GM19099 (cell line): ENCODE measurements around the gene SLX4.

Experiments used
- POLR2A ChIP-seq: IDR thresholded peaks from 3 replicates; pipeline ENCODE4 v1.6.1; 2011; ENCODE audit warnings: low read depth; ENCODE audit not compliant: insufficient read length; ENCODE audit errors: extremely low read depth

SLX4 gene

DNA sequence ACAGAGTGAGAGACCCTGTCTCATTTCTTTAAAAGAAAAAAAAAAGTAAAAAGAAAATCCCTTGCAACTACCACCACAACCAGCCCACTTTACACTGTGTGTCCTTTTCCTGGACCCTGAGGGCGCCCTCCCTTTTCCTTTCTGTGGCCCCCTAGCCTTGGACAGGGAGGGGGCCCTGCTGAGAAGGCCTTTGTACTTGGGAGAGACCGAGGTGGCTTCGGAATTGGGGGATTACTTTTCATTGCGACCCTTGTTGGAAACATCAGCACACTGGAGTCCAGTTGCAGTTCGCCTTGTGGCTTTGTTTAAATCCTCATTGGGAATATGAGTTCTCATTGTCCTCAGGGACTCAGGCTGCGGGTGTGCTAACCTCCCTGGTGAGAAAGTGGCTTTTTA lies 33.7 kb upstream of the SLX4 start:
- no peak for TF ChIP-seq POLR2A

DNA sequence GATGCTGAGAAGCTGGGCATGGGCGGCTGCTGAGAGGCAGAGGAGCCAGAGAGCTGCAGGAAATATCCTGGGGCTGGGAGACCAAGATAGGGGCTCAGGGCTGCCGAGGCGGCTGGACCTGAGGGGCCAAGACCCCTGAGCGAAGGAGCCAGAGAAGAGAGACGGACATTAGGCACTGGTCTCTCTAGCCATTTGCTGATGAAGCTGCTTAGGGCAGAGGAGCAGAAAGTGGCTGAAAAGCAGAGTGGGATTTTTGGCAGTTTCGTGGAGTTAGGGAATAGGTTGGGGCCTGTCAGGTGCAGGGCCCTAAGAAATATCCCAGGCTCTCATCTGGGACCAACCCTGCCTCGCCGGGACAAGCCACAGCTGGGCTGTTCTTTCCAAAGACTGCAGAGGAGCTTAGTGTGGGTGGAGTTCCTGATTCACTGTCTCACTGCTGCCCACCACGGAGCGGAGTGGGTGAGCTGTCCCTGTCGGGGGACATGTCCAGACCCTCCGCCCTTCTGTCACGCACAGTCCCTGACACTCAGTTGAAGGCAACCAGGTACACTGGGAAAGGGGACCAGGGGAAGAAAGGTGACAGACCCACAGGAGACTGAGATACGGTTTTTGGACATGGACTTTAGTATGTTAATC lies 31.8 kb upstream of the SLX4 start:
- no peak for TF ChIP-seq POLR2A

DNA sequence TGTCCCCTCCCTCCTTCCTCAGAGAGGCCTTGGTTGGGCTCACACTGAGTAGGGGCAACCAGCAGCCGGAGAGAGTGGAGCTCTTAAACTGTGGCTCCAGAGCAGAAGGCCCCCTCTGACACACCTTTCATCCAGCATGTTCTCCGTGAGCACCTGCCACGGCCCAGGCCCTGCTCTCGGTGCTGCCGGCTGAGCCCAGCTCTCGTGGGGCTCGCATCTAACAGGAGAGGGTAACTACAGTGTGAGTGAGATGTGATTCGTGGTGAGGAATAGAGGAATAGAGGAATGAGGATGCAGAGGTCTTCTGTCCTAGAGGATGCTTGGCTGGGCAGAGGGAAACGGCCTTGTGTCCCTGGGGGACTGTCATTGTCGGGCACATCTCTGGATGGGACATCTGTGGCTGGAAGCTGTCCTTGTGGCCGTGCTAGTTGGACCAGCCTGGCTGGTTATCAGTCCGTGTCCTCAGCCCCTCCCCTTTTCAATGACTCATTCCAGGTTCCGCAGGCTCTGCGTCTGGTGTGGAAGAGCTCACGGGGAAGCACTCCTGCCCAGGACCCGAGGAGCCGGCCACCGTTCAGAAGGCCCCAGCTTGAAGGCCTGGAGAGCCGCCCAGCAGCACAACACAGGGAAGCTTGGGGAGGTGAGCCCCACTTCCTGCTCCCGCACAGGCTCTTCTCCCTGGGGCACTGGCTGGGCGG lies 31.1 kb upstream of the SLX4 start:
- TF ChIP-seq POLR2A = no peak

DNA sequence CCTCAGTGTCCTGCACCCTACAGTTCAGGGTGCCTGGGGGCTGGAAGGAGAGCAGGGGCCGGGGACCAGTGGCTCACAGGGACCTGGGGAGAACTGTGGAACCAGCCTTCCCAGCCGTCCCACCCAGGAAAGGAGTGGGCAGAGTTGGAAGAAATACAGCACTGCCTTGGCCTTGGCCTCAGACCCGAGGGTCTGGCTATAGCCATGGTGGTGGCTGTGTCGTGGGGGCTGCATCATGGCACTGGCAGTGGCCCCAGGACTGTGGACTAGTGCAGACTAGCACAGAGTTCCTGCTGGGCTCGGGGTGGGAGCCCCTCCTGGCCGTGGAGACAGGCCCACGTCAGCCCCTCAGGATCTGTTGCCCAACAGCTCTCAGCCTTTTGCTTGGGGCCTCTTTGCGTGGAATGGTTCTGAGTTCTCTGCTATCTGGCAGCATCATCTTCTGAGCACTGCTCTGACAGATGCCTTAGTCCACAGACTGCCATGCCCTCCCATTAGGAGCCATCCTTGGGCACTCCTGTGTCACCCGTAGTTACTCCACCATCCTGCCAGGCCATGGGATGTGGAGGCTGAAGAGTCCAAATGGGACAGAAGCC lies 30.5 kb upstream of the SLX4 start:
- no peak for TF ChIP-seq POLR2A

DNA sequence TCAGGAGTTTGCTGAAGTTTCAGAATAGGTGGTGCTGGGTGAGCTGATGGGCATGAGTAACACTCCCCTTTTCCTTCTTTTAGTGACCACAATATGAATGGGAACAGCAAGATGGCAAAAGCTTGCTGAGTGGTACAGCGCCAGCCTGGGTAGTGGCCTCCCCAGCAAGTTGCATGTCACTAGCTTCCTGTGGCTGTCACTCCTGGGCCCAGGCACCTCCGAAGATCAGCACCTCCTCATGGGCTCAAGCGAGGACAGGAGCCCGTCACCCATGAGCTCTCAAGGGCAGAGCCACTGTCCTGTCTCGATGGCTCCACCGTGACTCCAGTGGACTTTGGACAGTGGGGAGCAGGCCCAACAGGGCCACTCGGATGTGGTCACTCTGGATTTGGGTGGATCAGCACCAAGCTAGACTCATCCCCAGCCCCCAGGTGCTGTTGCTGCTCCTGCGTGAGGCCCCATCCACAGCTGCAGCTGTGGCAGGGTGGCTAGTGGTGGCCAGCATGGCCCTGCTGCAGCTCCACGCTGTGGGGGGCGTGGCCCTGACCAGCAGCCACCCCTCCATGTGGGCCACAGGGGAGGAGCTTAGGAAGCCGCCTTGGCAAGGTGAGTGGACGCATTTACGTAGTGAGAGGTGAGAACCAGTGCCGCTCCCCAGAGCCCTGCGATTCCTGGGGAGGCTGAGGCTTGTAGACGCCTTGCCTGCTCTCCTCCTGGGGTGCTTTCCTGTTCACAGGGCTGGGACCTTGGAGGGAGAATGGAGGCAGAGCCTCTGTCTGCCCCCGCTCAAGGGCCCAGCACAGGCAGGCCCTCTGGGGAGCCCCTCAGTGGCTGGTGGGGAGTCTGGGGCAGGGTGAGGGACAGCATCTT lies 29.5 kb upstream of the SLX4 start:
- TF ChIP-seq POLR2A = no peak

DNA sequence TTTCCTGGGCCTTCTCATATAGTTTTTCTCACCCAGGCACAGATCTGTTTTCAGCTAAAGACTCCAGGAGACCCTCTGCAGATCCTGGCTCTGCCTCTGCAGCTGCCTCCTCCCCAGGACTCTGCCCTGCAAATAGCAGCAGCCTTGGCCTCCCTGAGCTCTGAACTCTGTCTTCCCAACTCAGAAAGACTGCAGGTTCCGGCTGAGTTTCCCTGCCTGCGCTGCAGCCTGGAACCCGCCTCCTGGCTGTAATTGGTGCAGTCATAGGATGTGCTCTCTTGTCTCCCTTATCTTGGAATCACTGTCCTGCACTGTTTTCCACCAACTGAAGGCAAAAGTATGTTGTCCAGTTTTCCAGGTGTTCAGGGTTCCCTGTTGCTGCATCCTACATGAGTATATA lies 28.8 kb upstream of the SLX4 start:
- TF ChIP-seq POLR2A = no peak

DNA sequence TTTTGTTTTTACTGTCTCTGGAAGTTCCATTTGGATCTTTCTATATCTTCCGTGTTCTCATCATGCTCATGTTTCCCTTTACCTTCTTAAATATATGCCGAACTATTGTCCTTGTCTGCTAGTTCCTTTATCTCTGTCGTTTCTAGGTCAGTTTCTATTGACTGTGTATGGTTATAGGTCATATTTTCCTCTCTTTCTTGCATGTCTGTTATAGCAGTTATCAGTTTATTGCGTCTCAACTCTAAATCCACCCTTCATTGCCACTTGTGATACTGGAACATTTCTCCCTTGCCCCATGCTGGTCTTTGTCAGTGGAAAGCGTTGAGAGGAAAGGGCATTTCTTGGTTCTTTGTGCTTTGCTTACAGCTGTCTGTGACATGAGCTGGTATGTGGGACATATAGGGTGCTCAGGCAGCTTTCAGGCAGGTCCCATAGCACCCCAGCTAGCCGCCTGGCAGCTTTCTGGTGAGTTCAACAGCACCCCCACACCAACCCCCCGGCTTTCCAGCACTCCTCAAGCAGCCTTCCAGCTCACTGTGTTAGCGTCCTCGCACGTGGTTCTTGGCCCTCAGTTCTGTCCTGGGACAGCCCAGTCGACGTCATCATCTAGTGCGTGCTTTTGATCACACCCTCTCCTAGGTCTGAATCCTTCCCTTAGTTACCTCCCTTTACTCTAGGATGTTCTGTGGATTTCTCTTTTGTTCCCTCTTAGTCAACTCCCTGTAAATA lies 27.7 kb upstream of the SLX4 start:
- TF ChIP-seq POLR2A = no peak

DNA sequence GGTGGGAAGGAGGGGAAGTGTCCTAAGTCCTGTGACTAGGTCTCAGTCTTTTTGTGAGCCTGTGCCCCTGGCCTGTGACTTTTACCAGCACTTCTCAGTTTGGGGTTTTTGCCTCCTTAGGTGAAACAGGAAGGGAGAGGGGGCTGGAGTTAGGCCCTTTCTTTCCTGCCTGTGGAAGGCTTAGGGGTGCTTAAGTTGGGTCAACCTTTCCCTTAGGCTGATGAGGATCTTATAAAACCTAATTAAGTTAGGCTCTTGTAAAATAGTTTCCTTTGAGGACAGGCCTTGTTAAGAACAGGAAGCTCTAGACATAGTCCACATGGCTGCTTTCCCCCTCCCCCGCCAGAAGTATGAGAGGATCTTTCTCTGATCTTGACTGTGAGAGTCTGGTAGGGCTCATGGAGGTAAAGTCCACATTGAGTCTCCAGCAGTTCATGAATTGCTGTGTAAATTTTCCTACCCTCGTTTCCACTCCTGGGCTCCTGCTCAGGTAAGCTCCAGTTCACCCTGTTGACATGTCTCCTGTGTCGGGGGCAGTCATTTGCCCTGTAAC lies 26.0 kb upstream of the SLX4 start:
- no peak for TF ChIP-seq POLR2A

DNA sequence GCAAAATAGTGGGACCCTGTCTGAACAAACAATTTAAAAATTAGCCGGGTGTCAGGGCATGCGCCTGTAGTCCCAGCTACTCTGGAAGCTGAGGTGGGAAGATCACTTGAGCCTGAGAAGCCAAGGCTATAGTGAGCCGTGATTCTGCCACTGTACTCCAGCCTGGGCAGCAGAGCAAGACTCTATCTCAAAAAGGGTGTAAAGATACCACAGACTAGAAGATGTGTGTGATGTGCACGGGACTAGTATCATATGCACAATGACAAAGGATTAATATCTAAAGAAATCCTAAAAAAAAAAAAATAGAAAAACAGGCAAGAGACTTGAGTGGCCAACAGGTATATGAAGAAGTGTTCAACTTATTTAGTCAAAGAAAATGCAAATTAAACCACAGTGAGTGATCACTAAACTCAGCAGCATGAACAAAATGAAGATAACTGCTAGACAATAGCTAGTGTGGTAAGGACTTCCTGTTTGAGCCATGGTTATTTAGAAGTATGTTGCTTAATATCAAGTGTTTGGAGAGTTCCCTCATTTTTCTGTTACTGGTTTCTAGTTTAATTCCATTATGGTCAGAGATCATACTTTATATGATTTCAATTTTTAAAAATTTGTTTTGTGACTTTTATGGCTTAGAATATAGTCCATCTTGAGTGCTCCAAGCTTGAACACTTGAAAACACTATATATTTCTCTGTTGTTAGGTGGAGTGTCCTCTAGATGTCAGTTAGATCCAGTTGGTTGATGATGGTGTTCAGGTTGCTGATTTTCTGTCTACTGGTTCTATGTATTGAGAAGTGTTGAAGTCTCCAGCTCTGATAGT lies 14.7 kb upstream of the SLX4 start:
- no peak for TF ChIP-seq POLR2A

DNA sequence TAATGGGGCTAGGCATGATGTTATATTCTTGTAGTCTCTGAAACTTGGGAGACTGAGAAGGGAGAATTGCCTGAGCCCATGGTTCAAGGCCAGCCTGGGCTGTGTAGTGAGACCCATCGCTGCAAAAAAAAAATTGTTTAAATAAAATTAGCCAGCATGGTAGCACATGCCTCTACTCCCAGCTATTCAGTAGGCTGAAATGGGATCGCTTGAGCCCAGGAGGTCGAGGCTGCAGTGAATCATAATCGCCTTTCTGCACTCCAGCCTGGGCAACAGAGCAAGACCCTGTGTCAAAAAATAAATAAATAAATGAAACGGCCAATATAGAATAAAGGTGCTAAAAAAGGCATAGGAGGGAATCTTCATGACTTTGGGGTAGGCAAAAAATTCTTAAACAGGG lies 13.9 kb upstream of the SLX4 start:
- no peak for TF ChIP-seq POLR2A

DNA sequence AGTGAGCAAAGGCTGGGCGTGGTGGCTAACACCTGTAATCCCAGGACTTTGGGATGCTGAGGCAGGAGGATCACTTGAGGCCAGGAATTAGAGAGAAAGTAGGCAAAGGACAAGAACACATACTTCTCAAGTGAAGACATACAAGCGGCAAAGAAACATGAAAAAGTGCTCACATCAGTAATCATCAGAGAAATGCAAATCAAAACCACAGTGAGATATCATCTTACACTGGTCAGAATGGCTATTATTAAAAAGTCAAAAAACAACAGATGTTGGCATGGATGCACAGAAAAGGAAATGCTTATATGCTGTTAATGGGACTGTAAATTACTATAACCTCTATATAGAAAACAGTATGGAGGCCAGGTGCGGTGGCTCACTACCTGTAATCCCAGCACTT lies 12.2 kb upstream of the SLX4 start:
- no peak for TF ChIP-seq POLR2A

DNA sequence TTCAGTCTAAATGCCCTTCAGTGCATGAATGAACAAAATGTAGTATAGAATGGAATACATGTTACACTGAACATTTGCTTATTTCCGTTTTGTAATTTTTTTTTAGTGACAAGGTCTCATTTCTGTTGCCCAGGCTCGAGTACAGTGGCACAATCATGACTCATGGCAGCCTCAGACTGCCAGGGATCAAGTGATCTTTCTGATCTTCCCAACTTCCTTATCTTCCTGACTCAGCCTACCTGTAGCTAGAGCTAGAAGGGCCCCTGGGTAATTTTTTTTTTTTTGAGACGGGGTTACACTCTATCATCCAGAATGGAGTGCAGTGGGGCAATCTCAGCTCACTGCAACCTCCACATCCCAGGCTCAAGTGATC lies 7.3 kb upstream of the SLX4 start:
- no peak for TF ChIP-seq POLR2A

DNA sequence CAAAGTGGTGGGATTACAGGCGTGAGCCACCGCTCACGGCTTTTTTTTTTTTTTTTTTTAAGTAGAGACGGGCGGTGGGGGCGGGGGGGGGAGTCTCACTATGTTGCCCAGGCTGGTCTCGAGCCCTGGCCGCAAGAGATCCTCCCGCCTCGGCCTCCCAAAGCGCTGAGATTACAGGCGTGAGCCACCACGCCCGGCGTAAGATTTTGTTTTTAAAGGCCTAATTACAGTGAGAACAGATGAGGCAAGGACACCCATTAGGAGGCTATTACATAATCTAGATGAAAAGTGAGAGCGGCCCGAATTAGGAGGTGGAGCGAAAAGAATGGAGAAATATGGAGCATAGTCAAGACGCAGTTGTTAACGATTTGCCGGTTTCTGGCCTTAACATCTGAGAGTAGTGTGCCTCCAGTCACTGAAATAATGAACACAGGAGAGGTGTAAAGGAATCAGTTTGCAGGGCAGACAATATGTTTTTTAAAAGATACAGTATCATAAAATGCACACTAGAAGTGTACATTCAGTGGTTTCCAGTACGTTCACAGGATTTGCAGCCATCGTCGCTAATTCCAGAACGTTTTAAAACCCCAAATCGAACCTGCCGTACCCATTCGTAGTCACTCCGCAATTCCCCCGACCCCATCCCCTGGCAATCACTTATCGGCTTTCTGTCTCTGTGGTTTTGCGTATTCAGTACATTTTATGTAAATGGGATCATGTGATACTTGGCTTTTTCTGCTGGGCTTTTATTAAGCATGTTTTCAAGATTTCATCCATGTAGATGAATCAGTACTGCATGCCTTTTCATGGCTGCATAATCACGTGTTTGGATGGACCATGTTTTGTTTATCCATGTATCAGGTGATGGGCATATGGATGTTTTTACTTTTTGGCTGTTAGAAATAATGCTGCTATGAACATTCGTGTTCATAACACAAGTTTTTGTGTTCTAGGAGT lies 1.4 kb upstream of the SLX4 start:
- TF ChIP-seq POLR2A = no peak
